Upper lobe of left lung (tissue), 4 donors: Measurements from ENCODE around the gene CACNA1A.

Source experiments
- CTCF ChIP-seq, 6 experiments: fragments of 450-650 bp in 4 of 6; fragments of 200-600 bp in 2 of 6; sonication (generic) in 2 of 6; IDR thresholded peaks; one replicate each; pipeline ENCODE4 v1.5.1; 2016 to 2019; ENCODE audit warnings: antibody characterized with exemption in 6 of 6
- EP300 ChIP-seq, 4 donors: sonication (generic); formaldehyde crosslinking; IDR thresholded peaks; one replicate each; pipeline ENCODE4 v1.5.1; 2017; ENCODE audit warnings: antibody characterized with exemption in 4 of 4, control low read depth in 2 of 4
- POLR2A ChIP-seq, 4 donors: fragments of 450-650 bp; IDR thresholded peaks; one replicate each; pipeline ENCODE4 v1.5.1; 2016 to 2017; ENCODE audit warnings: antibody characterized with exemption in 4 of 4, mild to moderate bottlenecking in 2 of 4
- POLR2AphosphoS5 ChIP-seq, 2 donors: sonication (generic); formaldehyde crosslinking; IDR thresholded peaks; one replicate each; pipeline ENCODE4 v1.5.1; 2017; ENCODE audit warnings: antibody characterized with exemption in 2 of 2

DNA sequence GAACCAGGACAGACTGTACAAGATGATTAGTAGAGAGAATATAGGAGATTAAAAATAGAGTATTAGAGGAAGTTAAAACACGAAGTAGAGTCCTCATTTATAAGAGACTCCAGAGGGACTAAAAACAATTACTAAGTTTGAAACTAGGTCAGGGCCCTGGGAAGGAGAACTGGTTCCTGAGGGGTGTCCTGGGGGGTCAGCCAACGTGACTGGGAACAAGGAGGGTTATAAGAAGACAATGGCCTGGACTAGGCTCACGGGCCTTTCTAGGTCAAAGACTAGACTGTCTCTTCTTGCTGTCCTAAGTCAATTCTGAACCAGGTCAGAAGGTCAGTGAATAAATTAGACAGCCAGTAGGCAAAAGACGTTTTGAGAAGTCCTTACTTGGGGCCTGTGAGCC, 190.8 kb downstream of the CACNA1A start:
- TF ChIP-seq POLR2AphosphoS5 (IDR thresholded peaks at IDR 0.05): no peak
- TF ChIP-seq CTCF (IDR thresholded peaks at IDR 0.05): no peak
- TF ChIP-seq EP300 (IDR thresholded peaks at IDR 0.05): no peak
- TF ChIP-seq POLR2A (IDR thresholded peaks at IDR 0.05): no peak
